Gastrocnemius medialis (tissue), 4 donors: ENCODE results near the gene CCRL2.

ENCODE experiments used
- POLR2A ChIP-seq, 2 donors: fragments of 450-650 bp; IDR thresholded peaks; one replicate each; pipeline ENCODE4 v1.6.1; 2017; ENCODE audit warnings: antibody characterized with exemption in 2 of 2, mild to moderate bottlenecking in 2 of 2, moderate library complexity in 2 of 2
- TF ChIP-seq, protein P1 (sequence below), 5 experiments: fragments of 450-650 bp in 3 of 5; fragments of 200-600 bp in 2 of 5; sonication (generic) in 2 of 5; IDR thresholded peaks in 4 of 5; conservative IDR thresholded peaks in 1 of 5; 1 replicate in 4 of 5; 2 replicates in 1 of 5; pipeline ENCODE4 v1.5.1; 2016 to 2019; ENCODE audit warnings: antibody characterized with exemption in 5 of 5, mild to moderate bottlenecking in 3 of 5, moderate library complexity in 3 of 5

DNA sequence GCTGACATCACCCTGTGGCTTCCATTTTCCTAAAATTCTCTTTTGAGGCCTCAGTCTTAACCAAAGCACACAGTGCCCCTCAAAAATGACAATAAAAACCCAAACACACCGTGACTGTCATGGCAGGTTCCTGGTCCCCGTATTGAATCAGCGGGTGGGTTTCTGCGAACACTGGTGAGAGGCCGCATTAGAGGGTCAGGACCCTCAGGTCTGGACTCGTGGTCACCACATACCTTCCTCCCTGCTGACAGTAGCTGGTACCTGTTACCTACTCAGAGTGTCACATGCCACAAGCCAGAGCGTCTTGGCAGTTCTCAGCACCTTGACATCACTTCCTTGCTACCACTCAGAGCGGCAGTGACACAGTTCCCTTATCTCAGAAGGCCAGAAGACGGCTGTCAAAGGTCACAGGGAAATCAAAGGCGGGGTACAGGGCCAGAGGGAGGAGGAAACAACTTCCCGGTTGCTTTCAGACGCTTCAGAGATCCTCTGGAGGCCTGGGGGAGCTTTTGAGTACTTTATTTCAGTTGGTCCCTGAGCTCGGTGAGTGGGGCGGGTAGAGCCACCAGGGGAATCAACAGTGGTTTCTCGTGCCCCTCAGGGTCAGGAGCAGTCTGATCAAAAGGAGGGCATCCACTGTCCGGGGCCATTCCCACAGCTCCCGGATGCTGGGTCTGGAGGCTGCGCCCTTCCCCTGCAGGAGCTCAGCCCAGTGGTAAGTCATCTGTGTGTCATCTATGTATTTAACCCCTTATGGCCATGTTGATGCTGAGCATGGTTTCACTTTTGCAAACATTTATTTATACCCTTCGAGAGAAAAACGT, at the start of gene CCRL2, which contains the start of gene CCR5AS:
- TF ChIP-seq, protein P1, sequence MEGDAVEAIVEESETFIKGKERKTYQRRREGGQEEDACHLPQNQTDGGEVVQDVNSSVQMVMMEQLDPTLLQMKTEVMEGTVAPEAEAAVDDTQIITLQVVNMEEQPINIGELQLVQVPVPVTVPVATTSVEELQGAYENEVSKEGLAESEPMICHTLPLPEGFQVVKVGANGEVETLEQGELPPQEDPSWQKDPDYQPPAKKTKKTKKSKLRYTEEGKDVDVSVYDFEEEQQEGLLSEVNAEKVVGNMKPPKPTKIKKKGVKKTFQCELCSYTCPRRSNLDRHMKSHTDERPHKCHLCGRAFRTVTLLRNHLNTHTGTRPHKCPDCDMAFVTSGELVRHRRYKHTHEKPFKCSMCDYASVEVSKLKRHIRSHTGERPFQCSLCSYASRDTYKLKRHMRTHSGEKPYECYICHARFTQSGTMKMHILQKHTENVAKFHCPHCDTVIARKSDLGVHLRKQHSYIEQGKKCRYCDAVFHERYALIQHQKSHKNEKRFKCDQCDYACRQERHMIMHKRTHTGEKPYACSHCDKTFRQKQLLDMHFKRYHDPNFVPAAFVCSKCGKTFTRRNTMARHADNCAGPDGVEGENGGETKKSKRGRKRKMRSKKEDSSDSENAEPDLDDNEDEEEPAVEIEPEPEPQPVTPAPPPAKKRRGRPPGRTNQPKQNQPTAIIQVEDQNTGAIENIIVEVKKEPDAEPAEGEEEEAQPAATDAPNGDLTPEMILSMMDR (IDR thresholded peaks at IDR 0.05 in 4 of 5, conservative IDR thresholded peaks at IDR 0.05 in 1 of 5): no peak
- TF ChIP-seq POLR2A (IDR thresholded peaks at IDR 0.05): peak in 1 of 2 donors; percentile 57
